Testis (tissue), 3 donors: ENCODE data around the gene CHIA. TPM values are rescaled to one million over a fixed set of nuclear protein-coding genes. Genes with fewer than 3 reads are reported as not detected.
"Not testable (repeated sequence)": the region's sequence is repeated elsewhere in the genome, so short reads cannot be mapped to it uniquely, and the experiment has no call there.

Experiments used
- DNase-seq: peaks from one replicate; pipeline ENCODE4 v3.0.0-alpha.2; 2019
- H3K27ac ChIP-seq, 2 donors: fragments of 200-600 bp; sonication (generic); one replicate each; pipeline ENCODE4 v1.5.1; 2019
- H3K27me3 ChIP-seq: fragments of 200-600 bp; sonication (generic); one replicate; pipeline ENCODE4 v1.5.1; 2019
- H3K36me3 ChIP-seq: fragments of 200-600 bp; sonication (generic); one replicate; pipeline ENCODE4 v1.5.1; 2017; ENCODE audit warnings: low read depth; ENCODE audit errors: missing control alignments
- H3K4me1 ChIP-seq: fragments of 200-600 bp; sonication (generic); one replicate; pipeline ENCODE4 v1.5.1; 2019
- H3K4me3 ChIP-seq, 2 donors: fragments of 200-600 bp; sonication (generic); one replicate each; pipeline ENCODE4 v1.5.1; 2017 to 2019
- H3K9me3 ChIP-seq: fragments of 200-600 bp; sonication (generic); one replicate; pipeline ENCODE4 v1.5.1; 2017
- CTCF ChIP-seq, 3 experiments: fragments of 450-650 bp in 2 of 3; fragments of 200-600 bp in 1 of 3; sonication (generic) in 1 of 3; IDR thresholded peaks; one replicate each; pipeline ENCODE4 v1.5.1; 2016 to 2019; ENCODE audit warnings: antibody characterized with exemption in 3 of 3, mild to moderate bottlenecking in 2 of 3, moderate library complexity in 1 of 3
- POLR2A ChIP-seq: fragments of 450-650 bp; IDR thresholded peaks from one replicate; pipeline ENCODE4 v1.6.1; 2017; ENCODE audit warnings: antibody characterized with exemption, mild to moderate bottlenecking, moderate library complexity
- WGBS, 2 donors: methylation state at CpG; one replicate each; pipeline ENCODE4 v1.1.5; 2018; 5-methylcytosine and 5-hydroxymethylcytosine counted together
- intact Hi-C: fragments of 100-400 bp; cut with DNase I; formaldehyde crosslinking; loops from one replicate; pipeline ENCODE4 v1.15.1; 2023; ENCODE audit warnings: low total_unique reads
- polyA plus RNA-seq: library from polyadenylated mRNA; stranded (reverse); fragments of 350-450 nt; fragmentation: Illumina TruSeq; extraction: RNeasy Lipid Tissue Mini Kit (QIAGEN cat#74804); gene quantifications from one replicate; pipeline ENCODE4 v1.2.3, GENCODE V29; 2014; ENCODE audit warnings: low read depth, low replicate concordance; ENCODE audit not compliant: insufficient read depth
- total RNA-seq, 2 donors: library from RNA; depleted of rRNA; stranded (reverse); fragments of >200 nt; gene quantifications; one replicate each; pipeline ENCODE4 v1.2.3, GENCODE V29; 2016

The CHIA gene
- total and polyA plus RNA-seq, 3 donors from 2014 or later = 0.31 to 0.70 TPM; not detected in 1

- no peak overlapping the region for H3K4me3 ChIP-seq
- 73 to 77% methylated on average over 8 to 12 of the region's 12 CpGs for WGBS, 2 donors
- intact Hi-C loops = no loop called here
- DNase-seq = no peak
- no peaks in the 10 kb centered on the region for H3K27me3 ChIP-seq
- no peak overlapping the region for H3K27ac ChIP-seq
- H3K36me3 ChIP-seq = no peaks in the 10 kb centered on the region
- TF ChIP-seq POLR2A (no peak), CTCF (IDR thresholded peaks at IDR 0.05) (no peak)
- H3K9me3 ChIP-seq = no peaks in the 10 kb centered on the region
- H3K4me1 ChIP-seq = no peaks in the 10 kb centered on the region
Observed at GRCh38 chr1:111320066-111320879, 29.6 kb downstream of the CHIA start.

- WGBS, 2 donors = 91 to 100% methylated on average over 1 of the region's 1 CpG
- DNase-seq = no peak
- no peak for TF ChIP-seq POLR2A
- Histone ChIP-seq H3K27ac (no peak overlapping the region), H3K27me3 (no peaks in the 10 kb centered on the region), H3K9me3 (no peaks in the 10 kb centered on the region), H3K36me3 (no peaks in the 10 kb centered on the region), H3K4me3 (no peak overlapping the region), H3K4me1 (no peaks in the 10 kb centered on the region)
- intact Hi-C loops = no loop called here
Observed at GRCh38 chr1:111323231-111323630, 32.6 kb downstream of the CHIA start.

- Histone ChIP-seq H3K4me3 (no peak overlapping the region), H3K27ac (no peak overlapping the region), H3K9me3 (no peaks in the 10 kb centered on the region), H3K27me3 (no peaks in the 10 kb centered on the region), H3K4me1 (no peaks in the 10 kb centered on the region), H3K36me3 (no peaks in the 10 kb centered on the region)
- TF ChIP-seq CTCF (IDR thresholded peaks at IDR 0.05) (no peak), POLR2A (no peak)
- intact Hi-C loops = no loop called here
- DNase-seq = no peak
- 73% methylated on average over 1 of the region's 1 CpG; no CpG with 5 or more reads in 1 of the 2 donors for WGBS, 2 donors
Observed at GRCh38 chr1:111332190-111332589, 41.5 kb downstream of the CHIA start.

- Histone ChIP-seq H3K27me3 (no peaks in the 10 kb centered on the region), H3K36me3 (no peaks in the 10 kb centered on the region), H3K4me3 (no peak overlapping the region), H3K27ac (no peak overlapping the region), H3K9me3 (no peaks in the 10 kb centered on the region), H3K4me1 (no peaks in the 10 kb centered on the region)
- 58 to 60% methylated on average over 2 of the region's 2 CpGs for WGBS, 2 donors
- peak; percentile 47 for DNase-seq
- intact Hi-C loops = no loop called here
- TF ChIP-seq CTCF (IDR thresholded peaks at IDR 0.05) (peak in 2 of 3 experiments; percentile 14 to 26), POLR2A (no peak)
Observed at GRCh38 chr1:111334169-111334568, 43.5 kb downstream of the CHIA start.

- intact Hi-C loops, H3K9me3 ChIP-seq, H3K4me1 ChIP-seq, H3K36me3 ChIP-seq, H3K4me3 ChIP-seq, DNase-seq, H3K27ac ChIP-seq, H3K27me3 ChIP-seq: not testable (repeated sequence)
- WGBS, 2 donors = 84 to 88% methylated on average over 14 to 15 of the region's 15 CpGs
Observed at GRCh38 chr1:111335214-111335877, 44.7 kb downstream of the CHIA start.

GRCh38 chr1:111338849-111339248, 48.2 kb downstream of the CHIA start:
- H3K9me3 ChIP-seq, H3K4me3 ChIP-seq, H3K4me1 ChIP-seq, DNase-seq, H3K36me3 ChIP-seq, intact Hi-C loops, H3K27ac ChIP-seq, H3K27me3 ChIP-seq: not testable (repeated sequence)
- 82 to 87% methylated on average over 2 of the region's 2 CpGs for WGBS, 2 donors
